BE2C (cell line): ENCODE results near the gene PRKN.
"Not testable (repeated sequence)": the region's sequence is repeated elsewhere in the genome, so short reads cannot be mapped to it uniquely, and the experiment has no call there.

Experiments
- DNase-seq: peaks from one replicate; pipeline ENCODE4 v3.0.0-alpha.2; 2020
- H3K27me3 ChIP-seq: fragments of 250-450 bp; sonication (Bioruptor Pico); 2 replicates; pipeline ENCODE4 v1.5.1; 2020; ENCODE audit warnings: mild to moderate bottlenecking
- H3K36me3 ChIP-seq: fragments of 250-450 bp; sonication (Bioruptor Pico); 2 replicates; pipeline ENCODE4 v1.5.1; 2020; ENCODE audit warnings: mild to moderate bottlenecking
- H3K4me1 ChIP-seq: fragments of 250-450 bp; sonication (Bioruptor Pico); 2 replicates; pipeline ENCODE4 v1.5.1; 2020
- H3K4me3 ChIP-seq: 2 replicates; pipeline ENCODE4 v1.5.1; 2011; ENCODE audit warnings: low read depth, low read length
- H3K9me3 ChIP-seq: fragments of 250-450 bp; sonication (Bioruptor Pico); 2 replicates; pipeline ENCODE4 v1.5.1; 2020
- CTCF ChIP-seq: IDR thresholded peaks from 2 replicates; pipeline ENCODE4 v1.5.1; 2012; ENCODE audit warnings: mild to moderate bottlenecking, low read depth, low read length

The PRKN gene

GRCh38 chr6:162539321-162539720, 188.2 kb downstream of the PRKN start:
- Histone ChIP-seq H3K9me3 (no peaks in the 10 kb centered on the region), H3K27me3 (no peaks in the 10 kb centered on the region), H3K4me3 (no peak overlapping the region), H3K36me3 (no peaks in the 10 kb centered on the region), H3K4me1 (peaks cover 25% of the 10 kb centered on the region)
- no peak for TF ChIP-seq CTCF
- DNase-seq: no peak

- peak; percentile 96 for DNase-seq
- Histone ChIP-seq H3K4me1 (peaks cover 25% of the 10 kb centered on the region), H3K4me3 (no peak overlapping the region), H3K36me3 (no peaks in the 10 kb centered on the region), H3K27me3 (no peaks in the 10 kb centered on the region), H3K9me3 (no peaks in the 10 kb centered on the region)
- TF ChIP-seq CTCF: no peak
These were observed 188.9 kb downstream of the PRKN start for GRCh38 chr6:162538643-162539064.

- H3K9me3 ChIP-seq: no peaks in the 10 kb centered on the region
- H3K27me3 ChIP-seq: no peaks in the 10 kb centered on the region
- no peak for TF ChIP-seq CTCF
- no peaks in the 10 kb centered on the region for H3K36me3 ChIP-seq
- H3K4me1 ChIP-seq: peaks cover 26% of the 10 kb centered on the region
- no peak for DNase-seq
- H3K4me3 ChIP-seq: no peak overlapping the region
These were observed 194.6 kb downstream of the PRKN start for GRCh38 chr6:162533009-162533400.

GRCh38 chr6:162532283-162533008, 195.1 kb downstream of the PRKN start:
- no peaks in the 10 kb centered on the region for H3K9me3 ChIP-seq

GRCh38 chr6:162531391-162531790, 196.2 kb downstream of the PRKN start:
- H3K4me1 ChIP-seq: peaks cover 17% of the 10 kb centered on the region
- not testable (repeated sequence) for H3K4me3 ChIP-seq, DNase-seq, H3K36me3 ChIP-seq, H3K27me3 ChIP-seq, H3K9me3 ChIP-seq

More at GRCh38 chr6:162532283-162533008, 195.1 kb downstream of the PRKN start:
- no peaks in the 10 kb centered on the region for H3K27me3 ChIP-seq
- H3K36me3 ChIP-seq: no peaks in the 10 kb centered on the region
- DNase-seq: peak; percentile 23
- H3K4me1 ChIP-seq: peaks cover 20% of the 10 kb centered on the region
- no peak for TF ChIP-seq CTCF
- 0 out of 2 replicates have a peak overlapping the region, but pooled peaks have one; percentile 17 for H3K4me3 ChIP-seq

GRCh38 chr6:162528538-162528937, 199.0 kb downstream of the PRKN start:
- Histone ChIP-seq H3K4me1 (peaks cover 11% of the 10 kb centered on the region), H3K4me3 (no peak overlapping the region), H3K9me3 (no peaks in the 10 kb centered on the region), H3K27me3 (no peaks in the 10 kb centered on the region), H3K36me3 (no peaks in the 10 kb centered on the region)
- DNase-seq: no peak
- TF ChIP-seq CTCF: no peak
